CD4-positive, CD25-positive, alpha-beta regulatory T cell (primary cell): ENCODE measurements around the gene NCK2. TPM values are rescaled to one million over a fixed set of nuclear protein-coding genes. Genes with fewer than 3 reads are reported as not detected.

Source experiments
- ATAC-seq, 2 donors: fragments of 150-1000 bp; cut with Tn5 transposase; one replicate each; pipeline ENCODE4 v1.10.0; 2021; ENCODE audit warnings: low read depth in 2 of 2, moderate number of reproducible peaks in 2 of 2, moderate library complexity in 1 of 2
- DNase-seq, 3 donors: peaks; one replicate each; pipeline versions ENCODE4 v3.0.0 to v3.0.0-alpha.2; 2012 to 2022; ENCODE audit warnings: mixed read lengths in 1 of 3
- H3K27ac ChIP-seq: one replicate; pipeline ENCODE4 v1.7.0; 2013; ENCODE audit warnings: mild to moderate bottlenecking, low read length; ENCODE audit not compliant: insufficient read depth, poor library complexity, severe bottlenecking
- H3K27me3 ChIP-seq: one replicate; pipeline ENCODE4 v1.7.0; 2013; ENCODE audit warnings: low read length; ENCODE audit not compliant: control insufficient read depth, insufficient read depth
- H3K36me3 ChIP-seq: one replicate; pipeline ENCODE4 v1.7.0; 2013; ENCODE audit warnings: mild to moderate bottlenecking, low read length, moderate library complexity; ENCODE audit not compliant: control insufficient read depth, insufficient read depth
- H3K4me1 ChIP-seq: 2 replicates; pipeline ENCODE4 v1.7.0; 2013; ENCODE audit warnings: mild to moderate bottlenecking, low read length; ENCODE audit not compliant: insufficient read depth, control insufficient read depth, poor library complexity, severe bottlenecking
- H3K4me3 ChIP-seq: one replicate; pipeline ENCODE4 v1.7.0; 2013; ENCODE audit warnings: low read depth, mild to moderate bottlenecking, low read length, moderate library complexity
- H3K9me3 ChIP-seq, 2 experiments: 1 replicate in 1 of 2; 2 replicates in 1 of 2; pipeline ENCODE4 v1.7.0; 2013; ENCODE audit warnings: low read length in 2 of 2, mild to moderate bottlenecking in 1 of 2, moderate library complexity in 1 of 2; ENCODE audit not compliant: control insufficient read depth in 2 of 2
- H3K27ac Mint-ChIP-seq, 3 donors: one replicate each; pipeline ENCODE4 v1.8.0; 2020 to 2022; ENCODE audit warnings: mild to moderate bottlenecking in 3 of 3, mixed read lengths in 3 of 3, moderate library complexity in 2 of 3
- H3K27me3 Mint-ChIP-seq: one replicate; pipeline ENCODE4 v1.8.0; 2022; ENCODE audit warnings: mild to moderate bottlenecking, mixed read lengths
- H3K36me3 Mint-ChIP-seq: one replicate; pipeline ENCODE4 v1.8.0; 2020; ENCODE audit warnings: mixed read lengths
- H3K4me1 Mint-ChIP-seq, 4 donors: one replicate each; pipeline ENCODE4 v1.8.0; 2020 to 2022; ENCODE audit warnings: mixed read lengths in 4 of 4, mild to moderate bottlenecking in 1 of 4
- H3K4me3 Mint-ChIP-seq, 4 donors: one replicate each; pipeline ENCODE4 v1.8.0; 2020 to 2022; ENCODE audit warnings: mild to moderate bottlenecking in 4 of 4, mixed read lengths in 4 of 4, moderate library complexity in 3 of 4
- H3K9me3 Mint-ChIP-seq, 7 donors: one replicate each; pipeline ENCODE4 v1.8.0; 2020 to 2022; ENCODE audit warnings: mixed read lengths in 7 of 7, mild to moderate bottlenecking in 3 of 7, moderate library complexity in 2 of 7
- polyA plus RNA-seq, 4 donors: library from polyadenylated mRNA; unstranded; fragments of 300-500 nt; fragmentation: Illumina TruSeq; gene quantifications; one replicate each; pipeline ENCODE4 v1.2.3, GENCODE V29; 2021
- total RNA-seq: library from RNA; stranded (reverse); gene quantifications from one replicate; pipeline ENCODE4 v1.2.3, GENCODE V29; 2022

Gene NCK2
- total and polyA plus RNA-seq, 5 donors from 2014 or later = 44.8 to 167 (median 60.5) TPM

- DNase-seq (peak in 2 of 3 donors; percentile 70 to 79), ATAC-seq (peak; percentile 77 to 83)
- Histone ChIP-seq H3K27me3 (no peaks in the 10 kb centered on the region), H3K36me3 (no peaks in the 10 kb centered on the region), H3K4me1 (peaks cover 82% of the 10 kb centered on the region), H3K27ac (peak overlapping the region; percentile 93), H3K9me3 (no peaks in the 10 kb centered on the region), H3K4me3 (peak overlapping the region; percentile 79)
- peak overlapping the region; percentile 83 to 90 (median 87) for H3K4me3 Mint-ChIP-seq
- H3K4me1 Mint-ChIP-seq = peaks cover 32 to 96% (median 66%) of the 10 kb centered on the region in 4 donors
- no peaks in the 10 kb centered on the region for H3K9me3 Mint-ChIP-seq
- no peaks in the 10 kb centered on the region for H3K36me3 Mint-ChIP-seq
- H3K27me3 Mint-ChIP-seq = no peaks in the 10 kb centered on the region
- peak overlapping the region; percentile 92 to 100 (median 98) for H3K27ac Mint-ChIP-seq
Observed at GRCh38 chr2:105737980-105738657, 6.6 kb upstream of the NCK2 start.

GRCh38 chr2:105738658-105739241 is 6.0 kb upstream of the NCK2 start:
- H3K4me3 ChIP-seq = peak overlapping the region; percentile 79
- no peaks in the 10 kb centered on the region for H3K9me3 ChIP-seq
- DNase-seq (peak in 2 of 3 donors; percentile 80 to 85), ATAC-seq (peak; percentile 65 to 71)
- Mint-ChIP-seq H3K36me3 (no peaks in the 10 kb centered on the region), H3K4me1 (peaks cover 26 to 96% (median 67%) of the 10 kb centered on the region in 4 donors), H3K27me3 (no peaks in the 10 kb centered on the region), H3K9me3 (no peaks in the 10 kb centered on the region), H3K27ac (peak overlapping the region; percentile 92 to 100 (median 98)), H3K4me3 (peak overlapping the region; percentile 83 to 90 (median 87))
- peaks cover 82% of the 10 kb centered on the region for H3K4me1 ChIP-seq
- peak overlapping the region; percentile 93 for H3K27ac ChIP-seq
- H3K27me3 ChIP-seq = no peaks in the 10 kb centered on the region
- no peaks in the 10 kb centered on the region for H3K36me3 ChIP-seq

- H3K4me3 Mint-ChIP-seq = peak overlapping the region; percentile 83 to 90 (median 87)
Observed at GRCh38 chr2:105739426-105739825, 5.3 kb upstream of the NCK2 start.

GRCh38 chr2:105739944-105740530 is 4.7 kb upstream of the NCK2 start:
- Mint-ChIP-seq H3K27me3 (no peaks in the 10 kb centered on the region), H3K4me1 (peaks cover 26 to 88% (median 64%) of the 10 kb centered on the region in 4 donors), H3K27ac (peak overlapping the region; percentile 92 to 100 (median 98)), H3K4me3 (peak overlapping the region; percentile 83 to 90 (median 87)), H3K36me3 (no peaks in the 10 kb centered on the region), H3K9me3 (no peaks in the 10 kb centered on the region)
- H3K36me3 ChIP-seq = no peaks in the 10 kb centered on the region
- no peak for DNase-seq
- no peaks in the 10 kb centered on the region for H3K27me3 ChIP-seq
- H3K4me1 ChIP-seq = peaks cover 78% of the 10 kb centered on the region
- peak overlapping the region; percentile 79 for H3K4me3 ChIP-seq
- H3K9me3 ChIP-seq = no peaks in the 10 kb centered on the region
- no peak for ATAC-seq
- peak overlapping the region; percentile 93 for H3K27ac ChIP-seq

More at GRCh38 chr2:105739426-105739825, 5.3 kb upstream of the NCK2 start:
- Mint-ChIP-seq H3K36me3 (no peaks in the 10 kb centered on the region), H3K4me1 (peaks cover 26 to 94% (median 70%) of the 10 kb centered on the region in 4 donors), H3K9me3 (no peaks in the 10 kb centered on the region), H3K27me3 (no peaks in the 10 kb centered on the region), H3K27ac (peak overlapping the region; percentile 92 to 100 (median 98))
- Histone ChIP-seq H3K27ac (peak overlapping the region; percentile 93), H3K4me1 (peaks cover 84% of the 10 kb centered on the region), H3K4me3 (peak overlapping the region; percentile 79), H3K9me3 (no peaks in the 10 kb centered on the region), H3K36me3 (no peaks in the 10 kb centered on the region), H3K27me3 (no peaks in the 10 kb centered on the region)
- peak; percentile 54 to 59 for ATAC-seq
- peak in 2 of 3 donors; percentile 49 to 81 for DNase-seq

- peaks cover 72% of the 10 kb centered on the region for H3K4me1 ChIP-seq
Observed at GRCh38 chr2:105741174-105741573, 3.5 kb upstream of the NCK2 start.

GRCh38 chr2:105741617-105742016 is 3.1 kb upstream of the NCK2 start:
- Histone ChIP-seq H3K36me3 (no peaks in the 10 kb centered on the region), H3K4me1 (peaks cover 74% of the 10 kb centered on the region), H3K27me3 (no peaks in the 10 kb centered on the region), H3K4me3 (no peak overlapping the region), H3K27ac (peak overlapping the region; percentile 93), H3K9me3 (no peaks in the 10 kb centered on the region)
- Mint-ChIP-seq H3K4me3 (peak overlapping the region in 3 of 4 donors; percentile 51 to 86 (median 56)), H3K36me3 (no peaks in the 10 kb centered on the region), H3K9me3 (no peaks in the 10 kb centered on the region), H3K4me1 (peaks cover 30 to 76% (median 64%) of the 10 kb centered on the region in 4 donors), H3K27me3 (no peaks in the 10 kb centered on the region), H3K27ac (peak overlapping the region; percentile 89 to 100 (median 92))
- ATAC-seq (no peak), DNase-seq (no peak)

More at GRCh38 chr2:105741174-105741573, 3.5 kb upstream of the NCK2 start:
- ATAC-seq = no peak
- Mint-ChIP-seq H3K4me3 (peak overlapping the region in 3 of 4 donors; percentile 12 to 86 (median 39)), H3K27ac (peak overlapping the region; percentile 89 to 100 (median 92)), H3K4me1 (peaks cover 26 to 77% (median 63%) of the 10 kb centered on the region in 4 donors), H3K27me3 (no peaks in the 10 kb centered on the region), H3K9me3 (no peaks in the 10 kb centered on the region), H3K36me3 (no peaks in the 10 kb centered on the region)
- Histone ChIP-seq H3K4me3 (no peak overlapping the region), H3K27ac (peak overlapping the region; percentile 93), H3K27me3 (no peaks in the 10 kb centered on the region), H3K9me3 (no peaks in the 10 kb centered on the region), H3K36me3 (no peaks in the 10 kb centered on the region)
- no peak for DNase-seq

GRCh38 chr2:105744091-105744908 is 412 bp upstream of the NCK2 start:
- Histone ChIP-seq H3K9me3 (no peaks in the 10 kb centered on the region), H3K27me3 (no peaks in the 10 kb centered on the region), H3K4me1 (peaks cover 77% of the 10 kb centered on the region), H3K27ac (peak overlapping the region; percentile 93), H3K4me3 (peak overlapping the region; percentile 78), H3K36me3 (peaks cover 7% of the 10 kb centered on the region)
- Mint-ChIP-seq H3K9me3 (peaks cover 0 to 1% (median 0%) of the 10 kb centered on the region in 7 donors), H3K4me3 (peak overlapping the region; percentile 86 to 91 (median 89)), H3K27ac (peak overlapping the region; percentile 89 to 97 (median 92)), H3K4me1 (peaks cover 28 to 79% (median 69%) of the 10 kb centered on the region in 4 donors), H3K36me3 (peaks cover 13% of the 10 kb centered on the region), H3K27me3 (no peaks in the 10 kb centered on the region)
- peak; percentile 70 to 72 (median 71) for DNase-seq
- peak; percentile 76 to 80 for ATAC-seq
